ENCODE data around the gene ROBO3.

GRCh38 chr11:124895471-124895971, 30.3 kb downstream of the ROBO3 start:
- TF ChIP-seq POLR2A (IDR thresholded peaks at IDR 0.05; ENCODE audit: low read depth): no peak
- TF ChIP-seq, protein P1, sequence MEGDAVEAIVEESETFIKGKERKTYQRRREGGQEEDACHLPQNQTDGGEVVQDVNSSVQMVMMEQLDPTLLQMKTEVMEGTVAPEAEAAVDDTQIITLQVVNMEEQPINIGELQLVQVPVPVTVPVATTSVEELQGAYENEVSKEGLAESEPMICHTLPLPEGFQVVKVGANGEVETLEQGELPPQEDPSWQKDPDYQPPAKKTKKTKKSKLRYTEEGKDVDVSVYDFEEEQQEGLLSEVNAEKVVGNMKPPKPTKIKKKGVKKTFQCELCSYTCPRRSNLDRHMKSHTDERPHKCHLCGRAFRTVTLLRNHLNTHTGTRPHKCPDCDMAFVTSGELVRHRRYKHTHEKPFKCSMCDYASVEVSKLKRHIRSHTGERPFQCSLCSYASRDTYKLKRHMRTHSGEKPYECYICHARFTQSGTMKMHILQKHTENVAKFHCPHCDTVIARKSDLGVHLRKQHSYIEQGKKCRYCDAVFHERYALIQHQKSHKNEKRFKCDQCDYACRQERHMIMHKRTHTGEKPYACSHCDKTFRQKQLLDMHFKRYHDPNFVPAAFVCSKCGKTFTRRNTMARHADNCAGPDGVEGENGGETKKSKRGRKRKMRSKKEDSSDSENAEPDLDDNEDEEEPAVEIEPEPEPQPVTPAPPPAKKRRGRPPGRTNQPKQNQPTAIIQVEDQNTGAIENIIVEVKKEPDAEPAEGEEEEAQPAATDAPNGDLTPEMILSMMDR (IDR thresholded peaks at IDR 0.05): no peak
- TF ChIP-seq EP300 (IDR thresholded peaks at IDR 0.05): no peak
